GM11168 (cell line): ENCODE data around the gene PARN.
"Not testable (repeated sequence)": the region's sequence is repeated elsewhere in the genome, so short reads cannot be mapped to it uniquely, and the experiment has no call there.

Experiments used
- in situ Hi-C: fragments of 300-500 bp; cut with MboI; formaldehyde crosslinking; loops from one replicate; pipeline ENCODE4 v1.12.0; 2022; ENCODE audit warnings: low sequenced_read_pairs; ENCODE audit not compliant: unreplicated experiment

PARN gene

GRCh38 chr16:14419817-14420216, 210.2 kb downstream of the PARN start:
- in situ Hi-C loops = no loop called here

GRCh38 chr16:14418795-14419225, 211.2 kb downstream of the PARN start:
- in situ Hi-C loops = no loop called here

DNA sequence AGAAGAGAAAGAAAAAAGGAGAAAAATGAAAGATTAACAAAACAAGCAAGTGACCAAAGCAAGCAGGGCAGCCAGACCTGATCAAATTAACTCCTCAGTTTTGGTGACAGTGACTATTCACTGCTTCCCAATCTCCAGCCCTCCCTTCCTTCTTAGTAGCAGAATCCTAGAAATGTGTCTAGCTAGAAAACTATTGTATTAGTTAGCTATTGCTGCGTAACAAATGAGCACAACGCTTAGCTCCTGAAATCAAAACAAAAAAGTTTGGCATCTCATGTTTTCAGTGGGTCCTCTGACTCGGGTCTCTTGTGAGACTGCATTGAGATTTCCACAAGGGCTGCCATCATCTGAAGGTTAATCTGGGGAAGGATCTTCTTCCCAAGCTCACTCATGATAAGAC, 213.9 kb downstream of the PARN start:
- in situ Hi-C loops = no loop called here

DNA sequence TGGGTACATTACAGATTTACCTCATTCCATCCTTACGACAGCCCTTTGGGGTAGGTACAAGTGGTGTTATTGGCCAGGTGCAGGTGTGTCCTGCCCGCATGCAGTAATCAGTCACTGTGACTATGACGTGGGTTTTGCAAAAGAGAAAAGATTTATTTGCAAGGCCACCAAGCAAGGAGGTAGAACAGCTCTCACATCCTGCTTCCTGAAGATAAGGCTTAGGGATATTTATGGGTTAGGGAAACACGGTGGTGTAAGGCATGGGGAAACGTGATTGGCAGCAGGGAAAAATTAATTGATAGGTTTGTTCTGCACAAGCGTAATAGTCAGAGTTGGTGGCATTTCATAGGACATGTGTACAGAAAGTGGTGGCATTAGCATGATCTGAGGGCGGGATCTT, 214.8 kb downstream of the PARN start:
- in situ Hi-C loops = no loop called here

GRCh38 chr16:14409563-14409962, 220.5 kb downstream of the PARN start:
- in situ Hi-C loops = loop anchor here (10.0 kb wide), 1 partner anchor 105 kb away; no protein-coding TSS in a partner anchor

DNA sequence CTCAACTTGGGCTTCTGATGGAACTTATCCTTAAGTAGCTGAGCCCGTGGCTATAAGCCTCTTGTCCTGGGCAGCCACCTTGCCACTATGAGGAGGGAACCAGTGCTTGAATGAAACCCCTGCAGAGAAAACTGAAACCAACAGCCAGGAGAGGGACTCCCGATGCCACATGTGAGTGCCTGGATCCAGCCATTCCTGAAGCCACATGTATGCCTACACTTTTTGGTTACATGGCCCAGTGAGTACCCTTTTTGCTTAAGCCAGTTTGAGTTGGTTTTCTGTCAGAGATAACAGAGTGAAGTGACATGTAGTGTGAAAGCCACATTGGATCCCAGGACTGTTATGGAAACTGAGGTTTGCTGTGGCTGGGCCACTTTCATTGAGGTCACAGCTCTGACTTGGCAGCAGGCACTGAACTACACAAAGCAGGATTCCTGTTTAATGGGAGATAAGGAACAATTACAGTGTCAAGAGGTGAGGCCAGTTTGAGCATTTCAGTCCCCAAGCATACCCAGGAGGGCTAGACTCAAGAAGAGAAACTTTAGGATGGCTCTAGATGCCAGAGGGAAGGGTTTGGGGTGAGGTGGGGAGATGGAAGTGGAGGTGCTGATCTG, 222.2 kb downstream of the PARN start:
- in situ Hi-C loops = loop anchor here (10.0 kb wide), 1 partner anchor 103 kb away; no protein-coding TSS in a partner anchor

- in situ Hi-C loops = loop anchor here (10.0 kb wide), 1 partner anchor 101 kb away; no protein-coding TSS in a partner anchor
Measured at GRCh38 chr16:14405611-14406537, 224.2 kb downstream of the PARN start.

- in situ Hi-C loops = loop anchor here (10.0 kb wide), 1 partner anchor 98 kb away; no protein-coding TSS in a partner anchor
Measured at GRCh38 chr16:14403001-14403389, 227.1 kb downstream of the PARN start.

GRCh38 chr16:14402114-14403000, 227.7 kb downstream of the PARN start:
- in situ Hi-C loops = loop anchor here (10.0 kb wide), 1 partner anchor 98 kb away; no protein-coding TSS in a partner anchor

- in situ Hi-C loops = loop anchor here (10.0 kb wide), 1 partner anchor 97 kb away; no protein-coding TSS in a partner anchor
Measured at GRCh38 chr16:14401711-14402061, 228.4 kb downstream of the PARN start.

GRCh38 chr16:14400978-14401710, 228.9 kb downstream of the PARN start:
- in situ Hi-C loops = loop anchor here (10.0 kb wide), 1 partner anchor 96 kb away; no protein-coding TSS in a partner anchor

- in situ Hi-C loops = loop anchor here (10.0 kb wide), 1 partner anchor 96 kb away; no protein-coding TSS in a partner anchor
Measured at GRCh38 chr16:14400285-14400977, 229.6 kb downstream of the PARN start.

GRCh38 chr16:14399378-14400284, 230.4 kb downstream of the PARN start:
- in situ Hi-C loops = loop anchor here (10.0 kb wide), 1 partner anchor 95 kb away; no protein-coding TSS in a partner anchor

- in situ Hi-C loops = no loop called here
Measured at GRCh38 chr16:14398014-14398717, 231.9 kb downstream of the PARN start.

GRCh38 chr16:14395710-14396304, 234.3 kb downstream of the PARN start:
- in situ Hi-C loops = not testable (repeated sequence)

DNA sequence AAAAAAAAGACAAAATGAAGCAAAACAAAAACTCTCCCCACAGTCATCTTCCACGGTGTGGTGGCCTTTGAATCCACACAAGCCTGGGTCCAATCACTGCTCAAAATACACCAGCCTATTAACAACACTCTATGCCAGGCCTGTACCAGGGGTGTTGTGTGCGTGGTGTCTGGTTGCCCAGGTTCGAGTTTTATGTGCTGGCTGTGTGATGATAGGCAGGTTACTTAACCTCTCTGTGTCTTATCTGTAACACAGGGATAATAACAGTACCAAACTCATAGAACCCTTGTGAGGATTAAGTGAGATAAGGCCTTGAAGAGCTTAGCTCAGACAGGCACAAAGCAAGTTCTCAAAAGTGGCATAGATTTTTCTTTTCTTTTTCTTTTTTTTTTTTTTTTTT, 235.2 kb downstream of the PARN start:
- in situ Hi-C loops = no loop called here

DNA sequence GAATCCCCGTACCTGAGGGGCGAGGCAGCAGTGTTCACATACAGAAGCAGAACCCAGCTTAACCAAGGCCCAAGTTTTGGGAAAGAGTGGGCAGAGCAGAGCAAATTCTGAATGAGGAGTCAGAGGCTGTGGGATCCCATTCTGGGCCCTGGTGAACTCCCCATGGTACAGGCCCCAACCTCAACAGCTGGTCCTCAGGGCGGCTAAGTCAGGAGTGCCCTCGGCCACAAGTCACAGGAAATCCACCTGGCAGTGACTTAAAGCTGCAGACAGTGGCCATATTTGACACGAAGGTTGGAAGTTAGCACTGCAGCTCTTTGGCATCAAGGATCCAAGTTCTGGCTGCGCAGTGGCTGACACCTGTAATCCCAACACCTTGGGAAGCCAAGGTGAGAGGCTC, 237.1 kb downstream of the PARN start:
- in situ Hi-C loops = no loop called here
